ENCODE results near the gene SND1.

Gene SND1

GRCh38 chr7:127980901-127981300 lies 328.9 kb downstream of the SND1 start:
- TF ChIP-seq CTCF (IDR thresholded peaks at IDR 0.05; ENCODE audit: low read length, missing control alignments), result no peak
- no peak for DNase-seq (ENCODE audit: low read depth)
- H3K4me3 ChIP-seq (replicated peaks; ENCODE audit: low read depth, low read length), result no peak overlapping the region

- H3K4me3 ChIP-seq (replicated peaks; ENCODE audit: low read depth, low read length), result no peak overlapping the region
- no peak for DNase-seq (ENCODE audit: low read depth)
- no peak for TF ChIP-seq CTCF (IDR thresholded peaks at IDR 0.05; ENCODE audit: low read length, missing control alignments)
Observed at GRCh38 chr7:127981965-127982364, 330.0 kb downstream of the SND1 start.

- DNase-seq (ENCODE audit: low read depth), result no peak
Observed at GRCh38 chr7:127983804-127984332, 331.9 kb downstream of the SND1 start.

GRCh38 chr7:127986581-127987521 lies 334.9 kb downstream of the SND1 start:
- no peak overlapping the region for H3K4me3 ChIP-seq (replicated peaks; ENCODE audit: low read depth, low read length)
- TF ChIP-seq CTCF (IDR thresholded peaks at IDR 0.05; ENCODE audit: low read length, missing control alignments), result no peak
- DNase-seq (ENCODE audit: low read depth), result no peak

More at GRCh38 chr7:127983804-127984332, 331.9 kb downstream of the SND1 start:
- no peak for TF ChIP-seq CTCF (IDR thresholded peaks at IDR 0.05; ENCODE audit: low read length, missing control alignments)
- no peak overlapping the region for H3K4me3 ChIP-seq (replicated peaks; ENCODE audit: low read depth, low read length)

GRCh38 chr7:127988751-127989150 lies 336.8 kb downstream of the SND1 start:
- no peak overlapping the region for H3K4me3 ChIP-seq (replicated peaks; ENCODE audit: low read depth, low read length)
- no peak for TF ChIP-seq CTCF (IDR thresholded peaks at IDR 0.05; ENCODE audit: low read length, missing control alignments)
- DNase-seq (ENCODE audit: low read depth), result no peak

GRCh38 chr7:127993317-127993716 lies 341.3 kb downstream of the SND1 start:
- no peak overlapping the region for H3K4me3 ChIP-seq (replicated peaks; ENCODE audit: low read depth, low read length)

More at GRCh38 chr7:127993317-127993716, 341.3 kb downstream of the SND1 start:
- DNase-seq (ENCODE audit: low read depth), result no peak
- TF ChIP-seq CTCF (IDR thresholded peaks at IDR 0.05; ENCODE audit: low read length, missing control alignments), result no peak
